Occipital lobe (tissue), 2 donors: Measurements from ENCODE around the gene FAM227A. TPM values are rescaled to one million over a fixed set of nuclear protein-coding genes. Genes with fewer than 3 reads are reported as not detected.
"Not testable (repeated sequence)": the region's sequence is repeated elsewhere in the genome, so short reads cannot be mapped to it uniquely, and the experiment has no call there.

ENCODE experiments used
- DNase-seq: peaks from one replicate; lab custom pipeline; 2025; lab: John Stamatoyannopoulos, UW
- total RNA-seq: library from RNA; depleted of rRNA; stranded (reverse); fragments of >200 nt; gene quantifications from one replicate; pipeline ENCODE4 v1.2.3, GENCODE V29; 2014

The FAM227A gene
- total RNA-seq, 1 donor from 2014 or later: 3.7 TPM

GRCh38 chr22:38657045-38657909, 1.1 kb upstream of the FAM227A start:
- DNase-seq: no peak

- no peak for DNase-seq
Observed at GRCh38 chr22:38655519-38656255, 505 bp downstream of the FAM227A start.

- no peak for DNase-seq
Observed at GRCh38 chr22:38653741-38654140, 2.5 kb downstream of the FAM227A start.

GRCh38 chr22:38652859-38653258, 3.3 kb downstream of the FAM227A start:
- DNase-seq: no peak

- no peak for DNase-seq
Observed at GRCh38 chr22:38649841-38650522, 6.2 kb downstream of the FAM227A start.

GRCh38 chr22:38645430-38645829, 10.8 kb downstream of the FAM227A start:
- DNase-seq: no peak

GRCh38 chr22:38644245-38644644, 11.9 kb downstream of the FAM227A start:
- DNase-seq: not testable (repeated sequence)

GRCh38 chr22:38641476-38642040, 14.6 kb downstream of the FAM227A start:
- DNase-seq: no peak

GRCh38 chr22:38638728-38639127, 17.5 kb downstream of the FAM227A start:
- DNase-seq: no peak

- DNase-seq: no peak
Observed at GRCh38 chr22:38638216-38638615, 18.0 kb downstream of the FAM227A start.

- DNase-seq: no peak
Observed at GRCh38 chr22:38632528-38632927, 23.7 kb downstream of the FAM227A start.

GRCh38 chr22:38631724-38632123, 24.5 kb downstream of the FAM227A start:
- no peak for DNase-seq

- no peak for DNase-seq
Observed at GRCh38 chr22:38629108-38629507, 27.1 kb downstream of the FAM227A start.

GRCh38 chr22:38628444-38628843, 27.7 kb downstream of the FAM227A start:
- DNase-seq: no peak

GRCh38 chr22:38623351-38623750, 32.8 kb downstream of the FAM227A start:
- no peak for DNase-seq

GRCh38 chr22:38618682-38619081, 37.5 kb downstream of the FAM227A start:
- no peak for DNase-seq

- no peak for DNase-seq
Observed at GRCh38 chr22:38618258-38618657, 37.9 kb downstream of the FAM227A start.

- DNase-seq: not testable (repeated sequence)
Observed at GRCh38 chr22:38615064-38615405, 41.2 kb downstream of the FAM227A start.

- no peak for DNase-seq
Observed at GRCh38 chr22:38614332-38615063, 41.7 kb downstream of the FAM227A start.

- no peak for DNase-seq
Observed at GRCh38 chr22:38613588-38613987, 42.6 kb downstream of the FAM227A start.
